NK-92 treated with Interleukin-12 subunit alpha and Interleukin-12 subunit beta, amount 100 ng/mL, for 24 hours (cell line): Measurements from ENCODE around the gene ZBTB11.
"Not testable (repeated sequence)": the region's sequence is repeated elsewhere in the genome, so short reads cannot be mapped to it uniquely, and the experiment has no call there.

Source experiments
- DNase-seq: peaks from one replicate; lab custom pipeline; 2025; lab: John Stamatoyannopoulos, UW

ZBTB11 gene

GRCh38 chr3:101643009-101643844, 33.7 kb downstream of the ZBTB11 start:
- DNase-seq: no peak

DNA sequence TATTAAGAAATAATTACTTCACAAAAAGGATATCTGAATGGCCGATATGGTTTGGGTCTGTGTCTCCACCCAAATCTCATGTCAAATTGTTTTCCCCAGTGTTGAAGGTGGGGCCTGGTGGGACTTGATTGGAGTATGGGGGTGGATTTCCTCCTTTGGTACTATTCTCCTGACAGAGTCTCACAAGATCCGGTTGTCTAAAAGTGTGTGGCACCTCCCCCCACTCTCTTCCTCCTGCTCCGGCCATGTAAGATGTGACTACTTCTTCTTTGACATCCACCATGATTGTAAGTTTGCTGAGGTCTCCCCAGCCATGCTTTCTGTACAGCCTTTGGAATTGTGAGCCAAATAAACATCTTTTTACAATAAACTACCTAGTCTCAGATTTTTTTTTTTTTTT, 34.5 kb downstream of the ZBTB11 start:
- DNase-seq: no peak

DNA sequence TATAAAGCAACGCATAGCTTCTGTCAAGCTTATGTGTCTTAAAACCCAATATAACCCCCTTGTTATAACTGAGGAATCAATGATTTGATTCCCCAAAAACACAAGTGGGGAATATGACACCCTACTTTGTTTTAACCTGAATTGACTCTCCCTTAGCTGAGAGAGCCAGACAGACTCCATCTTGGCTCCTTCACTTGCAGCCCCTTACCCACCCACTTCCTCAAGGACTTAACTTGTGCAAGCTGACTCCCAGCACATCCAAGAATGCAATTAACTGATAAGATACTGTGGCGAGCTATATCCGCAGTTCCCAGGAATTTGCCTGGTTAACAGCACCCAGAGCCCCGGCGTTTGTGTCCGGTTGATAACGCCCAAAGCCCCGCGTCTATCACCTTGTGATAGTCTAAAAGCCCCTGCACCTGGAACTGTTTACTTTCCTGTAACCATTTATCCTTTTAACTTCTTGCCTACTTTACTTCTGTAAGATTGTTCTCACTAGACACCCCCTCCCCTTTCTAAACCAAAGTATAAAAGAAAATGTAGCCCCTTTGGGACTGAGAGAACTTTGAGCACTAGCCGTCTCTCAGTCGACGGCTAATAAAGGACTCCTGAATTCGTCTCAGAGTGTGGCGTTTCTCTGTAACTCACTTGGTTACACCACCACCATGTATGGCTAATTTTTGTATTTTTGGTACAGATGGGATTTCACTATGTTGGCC, 35.4 kb downstream of the ZBTB11 start:
- not testable (repeated sequence) for DNase-seq

DNA sequence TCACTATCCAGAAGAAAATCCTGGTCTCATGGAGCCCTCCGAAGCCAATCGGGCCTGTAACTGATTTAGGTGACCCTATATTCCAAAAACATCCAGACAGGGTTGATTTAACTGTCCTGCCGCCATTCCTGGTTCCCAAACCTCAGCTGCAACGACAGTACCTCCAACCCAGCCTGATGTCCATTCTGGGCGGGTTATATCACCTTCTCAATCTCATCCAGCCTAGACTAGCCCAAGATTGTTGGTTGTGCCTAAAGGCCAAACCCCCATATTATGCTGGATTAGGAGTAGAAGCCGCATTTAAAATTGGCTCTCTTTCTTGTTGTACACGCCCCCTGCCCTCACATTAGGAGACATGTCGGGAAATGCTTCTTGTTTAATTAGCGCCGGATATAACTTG, 36.7 kb downstream of the ZBTB11 start:
- DNase-seq: no peak

GRCh38 chr3:101639280-101639963, 37.5 kb downstream of the ZBTB11 start:
- no peak for DNase-seq

DNA sequence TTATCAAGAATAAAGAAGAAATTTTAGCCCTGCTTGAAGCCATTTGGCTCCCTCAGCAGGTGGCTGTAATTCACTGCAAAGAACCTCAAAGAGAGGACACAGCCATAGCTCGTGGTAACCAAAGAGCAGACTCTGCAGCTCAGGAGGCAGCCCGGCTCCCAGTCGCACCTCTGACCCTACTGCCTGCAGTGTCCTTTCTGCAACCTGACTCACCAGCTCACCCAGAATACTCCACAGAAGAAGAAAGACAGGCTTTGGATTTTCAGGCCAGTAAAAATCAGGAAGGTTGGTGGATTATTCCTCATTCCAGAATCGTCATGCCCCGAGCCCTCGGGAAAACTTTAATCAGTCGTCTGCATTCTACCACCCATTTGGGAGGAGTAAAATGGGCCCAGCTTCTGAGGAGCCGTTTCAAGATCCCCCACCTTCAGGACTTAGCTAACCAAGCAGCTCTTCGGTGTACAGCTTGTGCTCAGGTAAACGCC, 38.6 kb downstream of the ZBTB11 start:
- DNase-seq: no peak

DNA sequence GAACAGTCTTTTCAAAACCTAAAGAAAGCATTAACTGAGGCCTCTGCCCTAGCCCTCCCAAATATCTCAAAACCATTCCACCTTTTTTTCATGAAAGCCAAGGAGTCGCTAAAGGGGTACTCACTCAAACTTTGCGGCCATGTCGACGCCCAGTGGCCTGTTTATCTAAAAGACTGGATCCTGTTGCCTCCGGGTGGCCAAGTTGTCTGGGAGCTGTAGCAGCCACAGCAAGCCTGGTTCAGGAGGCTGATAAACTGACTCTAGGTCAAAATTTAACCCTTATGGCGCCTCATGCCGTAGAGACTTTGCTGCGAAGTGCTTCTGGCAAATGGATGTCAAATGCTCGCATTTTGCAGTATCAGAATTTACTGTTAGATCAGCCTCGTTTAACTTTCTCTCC, 39.5 kb downstream of the ZBTB11 start:
- no peak for DNase-seq

DNA sequence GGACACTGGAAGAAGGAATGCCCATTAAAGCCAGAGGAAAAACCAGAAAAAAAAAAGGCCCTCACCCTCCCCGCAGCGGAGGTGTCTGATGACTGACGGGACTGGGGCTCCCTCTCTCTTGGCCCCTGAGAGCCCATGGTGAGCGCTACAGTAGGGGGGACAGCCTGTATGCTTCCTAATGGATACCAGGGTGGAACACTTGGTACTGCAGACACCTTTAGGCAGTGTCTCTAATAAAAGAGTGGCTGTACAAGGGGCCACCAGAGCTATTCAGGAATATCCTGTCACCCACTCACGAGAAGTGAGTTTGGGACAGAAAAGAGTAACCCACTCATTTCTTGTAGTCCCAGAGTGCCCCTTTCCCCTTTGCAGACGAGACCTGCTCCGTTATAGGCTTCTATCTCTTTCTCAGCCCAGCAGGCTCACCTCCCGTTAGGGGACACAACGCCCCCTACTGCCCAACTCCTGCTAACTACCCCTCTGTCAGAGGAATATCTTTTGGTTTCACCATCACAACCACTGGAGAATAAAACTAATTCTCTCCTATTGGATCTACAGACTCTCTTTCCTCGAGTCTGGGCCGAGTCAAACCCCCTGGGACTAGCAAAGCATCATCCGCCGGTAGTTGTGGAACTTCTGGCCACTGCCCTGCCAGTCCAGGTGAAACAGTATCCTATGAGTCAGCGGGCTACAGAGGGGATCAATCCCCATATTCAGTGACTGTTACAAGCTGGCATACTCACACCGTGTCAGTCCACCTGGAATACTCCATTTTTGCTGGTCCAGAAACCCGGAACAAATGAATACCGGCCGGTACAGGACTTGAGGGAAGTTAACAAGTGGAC, 40.8 kb downstream of the ZBTB11 start:
- peak; percentile 59 for DNase-seq

DNA sequence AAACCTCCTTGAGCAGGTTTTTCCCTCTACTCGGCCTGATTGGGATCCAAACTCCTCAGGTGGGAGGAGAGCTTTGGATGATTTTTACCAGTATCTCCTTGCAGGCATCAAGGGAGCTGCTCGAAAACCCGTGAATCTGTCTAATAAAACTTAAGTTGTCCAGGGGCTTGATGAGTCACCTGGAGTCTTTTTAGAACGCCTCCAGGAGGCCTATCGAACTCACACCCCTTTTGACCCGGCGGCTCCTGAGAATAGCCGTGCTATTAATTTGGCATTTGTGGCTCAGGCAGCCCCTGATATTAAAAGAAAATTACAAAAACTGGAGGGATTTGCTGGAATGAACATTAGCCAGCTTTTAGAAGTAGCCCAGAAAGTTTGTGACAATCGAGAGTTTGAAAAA, 41.6 kb downstream of the ZBTB11 start:
- DNase-seq: no peak

GRCh38 chr3:101634591-101635196, 42.2 kb downstream of the ZBTB11 start:
- DNase-seq: no peak

GRCh38 chr3:101633186-101633585, 43.7 kb downstream of the ZBTB11 start:
- no peak for DNase-seq

DNA sequence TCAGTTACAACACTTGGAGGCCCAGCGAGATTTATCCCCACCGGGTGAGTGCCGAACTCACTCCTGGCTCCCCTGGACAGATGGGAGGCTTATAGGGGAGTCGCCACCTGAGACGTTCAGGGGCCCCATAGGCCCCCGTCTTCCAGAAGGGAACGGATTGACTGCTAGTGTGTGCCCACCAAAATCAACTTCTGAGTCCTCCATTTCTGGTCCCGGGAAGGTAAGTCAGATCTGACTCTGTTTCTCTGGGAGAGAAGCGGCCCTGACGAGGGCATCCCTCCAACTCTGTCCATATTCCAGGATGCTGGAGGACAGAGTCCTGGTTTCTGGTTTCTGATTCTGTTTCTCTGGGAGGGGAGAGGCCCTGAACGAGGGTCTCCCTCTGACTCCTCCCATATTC, 44.3 kb downstream of the ZBTB11 start:
- DNase-seq: no peak

GRCh38 chr3:101631959-101632358, 45.0 kb downstream of the ZBTB11 start:
- not testable (repeated sequence) for DNase-seq

DNA sequence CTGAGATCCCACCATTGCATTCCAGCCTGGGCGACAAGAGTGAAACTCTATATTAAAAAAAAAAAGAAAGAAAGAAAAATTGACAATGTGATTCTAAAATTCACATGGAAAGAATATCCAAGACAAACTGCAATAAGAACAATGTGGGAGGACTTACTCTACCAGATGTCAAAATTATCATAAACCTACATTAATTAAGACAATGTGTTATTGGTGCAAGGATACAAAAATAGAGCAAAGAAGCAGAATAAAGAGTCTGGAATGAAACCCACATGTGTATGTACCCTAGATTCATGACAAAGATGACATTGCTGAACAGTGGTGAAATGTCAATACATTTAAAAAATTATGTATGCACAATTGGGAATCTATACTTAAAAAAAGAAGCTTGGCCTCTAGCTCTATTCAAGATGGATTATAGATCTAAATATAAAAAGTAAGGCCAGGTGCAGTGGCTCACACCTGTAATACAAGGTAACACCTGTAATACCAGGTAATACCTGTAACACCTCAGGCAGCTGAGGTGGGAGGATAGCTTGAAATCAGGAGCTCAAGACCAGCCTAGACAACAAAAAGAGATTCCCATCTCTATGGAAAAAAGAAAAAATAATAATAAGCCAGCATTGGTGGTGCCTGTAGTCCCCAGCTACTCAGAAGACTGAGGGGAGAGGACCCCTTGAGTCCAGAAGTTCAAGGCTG, 45.7 kb downstream of the ZBTB11 start:
- no peak for DNase-seq

DNA sequence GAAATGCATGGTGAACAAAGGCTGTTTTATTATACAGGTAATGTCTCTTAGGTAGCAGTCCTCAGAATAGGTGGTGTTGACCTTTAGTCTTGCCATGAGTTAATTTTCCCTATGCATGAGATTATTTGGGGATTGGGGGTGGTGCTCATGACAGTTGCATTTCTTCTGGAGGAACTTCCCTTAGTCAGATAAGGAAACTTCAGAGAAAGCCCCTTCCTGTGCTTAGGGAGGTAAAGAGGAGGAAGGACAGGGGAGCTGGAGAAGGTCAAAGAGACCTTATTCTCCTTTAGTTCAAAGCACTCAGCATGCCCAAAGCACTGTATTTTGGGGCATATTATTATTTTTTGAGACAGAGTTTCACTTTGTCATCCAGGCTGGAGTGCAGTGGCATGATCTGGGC, 47.7 kb downstream of the ZBTB11 start:
- DNase-seq: no peak

DNA sequence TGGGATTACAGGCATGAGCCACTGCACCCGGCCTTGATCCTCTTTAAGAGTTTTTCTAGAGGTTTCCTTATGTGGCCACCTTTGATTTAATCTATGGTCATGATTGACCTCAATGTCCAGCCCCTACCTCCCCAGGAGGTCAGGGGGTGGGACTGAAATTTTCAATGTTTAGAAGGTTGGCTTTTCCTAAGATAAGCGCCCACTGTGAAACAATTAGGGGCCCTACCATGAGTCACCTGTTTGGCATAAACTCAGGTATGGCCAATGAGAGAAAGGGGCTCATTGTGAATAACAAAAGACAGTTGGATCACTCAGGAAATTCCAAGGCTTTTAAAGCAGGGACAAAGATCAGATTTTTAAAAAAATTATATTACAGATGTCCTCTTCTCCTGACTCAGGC, 51.1 kb downstream of the ZBTB11 start:
- DNase-seq: no peak

DNA sequence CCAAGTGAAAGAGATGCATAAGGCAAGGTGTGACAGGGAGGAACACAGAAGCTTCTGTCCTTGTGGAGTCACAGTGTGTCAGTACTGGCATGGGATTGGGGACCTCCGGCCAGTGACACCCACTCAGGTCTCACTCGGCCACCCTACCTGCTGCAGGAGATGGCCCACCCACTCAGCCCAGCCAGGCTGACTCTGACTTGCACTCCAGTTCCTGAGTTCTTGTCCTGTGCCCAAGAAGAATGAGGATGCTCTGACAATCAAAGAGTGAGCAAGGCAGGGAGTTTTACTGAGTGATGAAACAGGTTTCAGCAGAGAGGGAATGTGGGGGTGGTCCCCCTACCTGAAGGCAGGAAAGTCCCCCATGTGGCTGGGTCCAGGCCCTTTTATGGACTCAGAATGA, 52.1 kb downstream of the ZBTB11 start:
- no peak for DNase-seq

DNA sequence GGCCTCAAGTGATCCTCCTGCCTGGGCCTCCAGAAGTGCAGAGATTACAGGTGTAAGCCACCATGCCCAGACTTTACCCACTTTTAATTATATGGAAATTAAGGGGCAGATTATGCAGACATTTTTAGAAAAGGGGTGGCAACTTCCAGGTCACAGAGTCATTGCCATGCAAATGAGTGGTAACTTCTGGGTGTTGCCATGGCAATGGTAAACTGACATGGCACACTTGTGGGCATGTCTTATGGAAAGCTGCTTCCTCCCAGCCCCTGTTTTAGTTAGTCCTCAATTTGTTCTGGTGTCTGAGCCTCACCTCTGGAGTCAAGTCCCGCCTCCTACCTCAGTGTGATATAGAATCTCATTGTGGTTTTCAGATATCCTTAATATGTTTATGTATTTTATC, 53.3 kb downstream of the ZBTB11 start:
- DNase-seq: no peak

DNA sequence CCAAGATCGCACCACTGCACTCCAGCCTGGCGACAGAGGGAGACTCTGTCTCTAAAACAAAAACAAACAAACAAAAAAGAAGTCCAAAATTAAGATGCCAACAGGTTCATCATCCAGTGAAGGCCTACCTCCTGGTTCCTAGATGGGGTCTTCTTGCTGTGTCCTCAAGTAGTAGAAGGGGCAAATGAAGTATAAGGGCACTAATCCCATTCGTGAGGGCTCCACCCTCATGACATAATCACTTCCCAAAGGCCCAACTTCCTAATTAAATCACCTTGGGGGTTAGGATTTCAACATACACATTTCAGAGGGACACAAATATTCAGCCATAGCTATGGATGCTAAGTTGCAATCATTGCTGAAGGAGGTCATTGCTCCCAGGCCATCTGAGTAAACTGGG, 57.2 kb downstream of the ZBTB11 start:
- no peak for DNase-seq

DNA sequence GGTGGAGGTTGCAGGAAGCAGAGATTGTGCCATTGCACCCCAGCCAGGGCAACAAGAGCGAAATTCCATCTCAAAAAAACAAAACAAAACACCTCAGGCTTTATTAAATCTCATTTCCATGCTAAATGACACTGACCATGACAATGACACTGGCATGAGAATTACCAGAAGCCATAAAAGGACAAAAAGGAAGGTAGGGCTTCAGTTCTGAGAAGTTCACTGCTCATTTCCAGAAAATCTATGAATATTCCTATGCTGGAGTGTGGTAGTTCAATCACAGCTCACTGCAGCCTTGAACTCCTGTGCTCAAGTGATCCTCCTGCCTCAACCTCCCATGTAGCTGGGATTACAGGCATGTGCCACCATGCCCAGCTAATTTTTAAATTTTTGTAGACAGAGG, 58.2 kb downstream of the ZBTB11 start:
- DNase-seq: no peak

- DNase-seq: no peak
Measured at GRCh38 chr3:101617478-101617877, 59.5 kb downstream of the ZBTB11 start.
